ENCODE measurements around the gene ZYX.

Gene ZYX

DNA sequence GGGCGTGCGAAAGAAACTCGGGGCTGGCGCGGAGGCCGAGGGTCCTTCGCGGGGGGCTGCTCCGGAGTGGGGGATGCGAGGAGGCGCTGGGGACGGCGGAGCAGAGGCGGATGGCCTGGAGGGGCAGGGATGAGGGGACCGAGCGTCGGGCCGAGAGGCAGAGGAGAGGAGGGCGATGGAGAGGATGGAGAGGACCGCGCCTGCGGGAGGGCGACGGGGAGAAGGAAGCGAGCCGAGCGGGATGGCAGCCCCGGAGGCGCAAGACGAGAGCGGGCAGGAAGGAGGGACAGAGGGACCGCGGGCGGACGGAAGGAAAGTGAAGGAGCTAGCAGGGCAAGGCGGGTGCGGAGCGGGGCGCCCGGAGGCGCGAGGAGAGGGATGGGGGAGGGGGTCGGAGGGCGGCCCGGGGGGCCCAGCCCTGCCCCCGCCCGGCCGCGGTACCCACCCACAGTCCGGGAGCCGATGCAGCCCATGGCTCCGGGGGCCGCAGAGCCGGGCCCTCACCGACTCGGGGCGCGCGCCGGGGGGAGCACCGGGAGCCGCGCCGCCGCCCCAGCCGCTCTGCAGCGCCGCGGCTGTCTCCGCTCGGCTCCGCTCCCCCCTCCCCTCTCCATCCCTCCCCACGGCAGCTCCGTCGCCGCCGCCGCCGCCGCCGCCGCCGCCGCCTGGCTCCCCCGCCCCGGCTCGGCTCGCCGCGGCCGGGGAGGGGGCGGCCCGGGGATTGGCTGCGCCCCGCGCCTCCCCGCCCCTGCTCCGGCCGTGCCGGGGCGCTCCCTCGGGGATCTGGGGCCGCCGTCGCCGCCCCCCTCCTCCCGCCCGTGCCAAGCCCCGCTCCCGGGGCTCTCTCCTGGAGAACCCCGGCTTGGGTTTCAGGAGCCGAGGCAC lies 18.8 kb upstream of the ZYX start, which contains the start of gene FAM131B:
TSS of gene FAM131B (minus strand) at position 583 of the 885 bp plus-strand sequence. CDS start at position 473, 110 bp downstream.
- DNase-seq = peak; percentile 11

DNA sequence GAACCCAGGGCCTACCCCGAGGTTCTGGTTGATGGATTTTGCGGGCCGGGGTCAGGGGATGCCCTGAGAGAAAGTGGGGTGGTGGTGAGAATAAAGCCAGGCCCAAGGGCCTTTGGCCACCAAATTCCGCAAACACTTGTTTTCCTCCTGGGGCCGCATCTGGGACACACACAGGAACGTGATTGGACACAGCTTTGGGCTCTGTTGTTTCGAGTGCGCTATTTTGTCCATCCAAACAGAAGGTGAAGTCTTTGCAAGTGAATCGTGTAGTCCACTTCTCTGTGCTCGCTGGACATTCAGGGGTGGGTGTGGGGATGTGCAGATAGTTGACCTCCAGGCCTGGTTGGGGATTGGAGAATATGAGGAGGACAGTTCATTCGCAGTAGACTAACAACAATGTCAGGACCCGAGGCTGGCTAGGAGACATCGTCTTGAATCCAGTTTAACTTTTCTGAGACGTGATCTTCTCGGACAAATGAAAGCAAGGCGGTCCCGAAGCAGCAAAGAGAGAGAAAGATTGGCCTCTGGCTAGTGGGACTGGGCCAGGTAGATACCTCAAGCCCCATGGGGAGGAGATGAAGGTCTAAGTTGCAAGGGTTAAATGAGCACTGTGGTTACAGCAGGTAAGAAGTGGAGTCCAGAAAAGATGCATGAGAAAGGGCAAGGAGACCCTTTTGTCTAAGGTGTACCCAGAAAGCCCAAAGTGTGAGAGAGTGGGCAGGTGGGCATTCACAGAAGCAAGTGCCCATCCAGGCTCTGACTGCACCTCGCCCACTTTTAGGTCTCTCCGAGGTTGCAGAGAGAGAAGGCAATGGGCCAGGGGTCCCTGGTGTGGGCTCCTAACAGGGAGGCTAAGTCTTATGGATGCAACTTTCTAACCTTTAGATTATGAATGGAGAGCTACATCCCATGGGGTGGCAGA lies 17.9 kb upstream of the ZYX start:
- no peak for DNase-seq

DNA sequence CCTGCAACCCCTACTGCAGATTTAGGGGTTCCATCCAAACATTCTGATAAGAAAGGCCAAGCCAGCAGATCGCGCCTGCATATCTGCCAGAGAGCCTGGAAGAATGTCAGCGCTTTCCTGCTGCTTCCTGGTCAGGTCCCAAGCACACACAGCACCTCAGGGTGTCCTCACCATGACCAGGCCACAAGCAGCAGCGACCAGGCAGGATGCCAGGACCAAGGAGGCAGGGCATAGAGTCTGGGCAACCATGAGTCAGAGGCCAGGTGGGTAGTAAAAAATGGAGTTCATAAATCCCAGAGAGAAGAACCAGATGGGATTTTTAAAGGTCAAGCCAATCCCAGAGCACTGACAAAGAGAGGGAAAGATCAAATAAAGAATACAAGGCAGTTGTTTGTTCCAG lies 13.2 kb upstream of the ZYX start:
- no peak for DNase-seq

DNA sequence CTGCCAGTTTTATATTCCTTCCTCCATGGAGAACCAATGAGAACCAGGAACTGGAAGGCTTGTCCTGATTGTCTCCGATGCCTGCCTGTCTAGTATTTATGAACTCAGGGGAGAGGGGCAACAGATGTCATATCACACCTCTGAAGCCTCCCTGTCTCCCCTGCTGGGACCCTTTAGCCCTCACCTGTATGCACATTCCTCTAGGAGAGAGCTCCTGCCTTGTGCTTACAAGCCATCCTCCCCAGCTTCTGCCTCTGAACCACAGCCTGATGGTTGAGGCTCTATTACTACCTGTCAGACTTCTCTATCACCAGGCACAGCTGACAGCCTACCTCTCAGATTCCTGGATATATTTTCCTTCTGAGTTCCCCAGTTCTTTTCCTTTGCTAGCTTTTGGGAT lies 12.8 kb upstream of the ZYX start:
- DNase-seq = no peak

DNA sequence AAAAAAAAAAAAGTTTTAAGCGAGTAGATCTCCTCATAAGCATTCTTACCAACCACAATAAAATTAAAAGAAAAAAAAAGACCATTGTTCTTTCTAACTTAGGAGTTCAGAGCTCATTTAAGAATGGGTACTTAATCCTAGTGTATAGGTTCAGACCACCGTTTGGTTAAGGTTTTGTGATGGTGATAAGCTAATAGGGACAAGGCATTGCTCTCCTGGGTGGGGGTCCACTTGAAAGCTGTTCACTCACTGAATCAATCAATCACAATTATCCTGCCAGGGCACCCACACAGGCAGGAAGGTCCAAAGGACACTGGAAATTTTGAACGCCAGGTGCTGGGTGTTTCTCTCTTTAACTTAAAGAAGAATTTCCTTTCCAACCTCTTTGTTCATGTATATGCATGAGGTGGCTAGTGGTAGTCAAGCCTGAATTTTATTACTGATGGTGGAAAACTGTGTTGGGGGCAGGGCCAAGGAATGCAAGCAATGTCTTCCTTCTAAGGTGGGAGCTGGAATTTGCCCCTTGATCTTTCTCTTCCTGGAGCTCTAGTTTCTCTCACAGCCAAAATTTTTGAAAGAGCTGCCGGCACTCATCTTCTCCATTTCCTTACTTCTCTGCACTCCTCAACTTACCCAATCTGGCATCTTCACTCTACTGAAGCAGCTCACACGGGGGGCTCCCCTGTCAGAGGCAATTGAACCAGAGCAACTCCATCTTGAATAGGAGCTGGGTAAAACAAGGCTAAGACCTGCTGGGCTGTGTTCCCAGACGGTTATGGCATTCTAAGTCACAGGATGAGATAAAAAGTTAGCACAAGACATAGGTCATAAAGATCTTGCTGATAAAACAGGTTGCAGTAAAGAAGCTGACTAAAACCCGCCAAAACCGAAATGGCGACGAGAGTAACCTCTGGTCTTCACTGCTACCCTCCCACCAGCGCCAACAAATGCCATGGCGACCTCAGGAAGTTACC lies 11.2 kb upstream of the ZYX start:
- DNase-seq = no peak

DNA sequence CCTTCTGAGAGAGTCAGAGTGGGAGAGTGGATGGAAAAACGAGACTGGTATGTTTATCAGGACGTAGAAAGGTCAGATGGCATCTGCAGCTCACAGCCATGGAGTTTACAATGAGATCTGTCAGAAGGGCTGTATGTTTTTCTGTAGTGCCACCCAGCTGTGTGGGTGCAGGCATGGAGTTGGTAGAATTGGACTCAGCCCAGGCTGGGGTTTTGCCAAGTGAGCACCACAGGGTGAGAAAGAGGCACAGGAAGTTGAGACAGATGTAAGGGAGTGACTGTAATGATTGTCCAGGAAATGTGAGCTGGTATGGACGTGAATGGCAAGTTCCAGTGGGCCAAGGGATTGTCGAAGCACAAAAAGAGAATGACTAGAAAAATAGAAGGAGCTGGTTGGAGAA lies 9.1 kb upstream of the ZYX start:
- no peak for DNase-seq

DNA sequence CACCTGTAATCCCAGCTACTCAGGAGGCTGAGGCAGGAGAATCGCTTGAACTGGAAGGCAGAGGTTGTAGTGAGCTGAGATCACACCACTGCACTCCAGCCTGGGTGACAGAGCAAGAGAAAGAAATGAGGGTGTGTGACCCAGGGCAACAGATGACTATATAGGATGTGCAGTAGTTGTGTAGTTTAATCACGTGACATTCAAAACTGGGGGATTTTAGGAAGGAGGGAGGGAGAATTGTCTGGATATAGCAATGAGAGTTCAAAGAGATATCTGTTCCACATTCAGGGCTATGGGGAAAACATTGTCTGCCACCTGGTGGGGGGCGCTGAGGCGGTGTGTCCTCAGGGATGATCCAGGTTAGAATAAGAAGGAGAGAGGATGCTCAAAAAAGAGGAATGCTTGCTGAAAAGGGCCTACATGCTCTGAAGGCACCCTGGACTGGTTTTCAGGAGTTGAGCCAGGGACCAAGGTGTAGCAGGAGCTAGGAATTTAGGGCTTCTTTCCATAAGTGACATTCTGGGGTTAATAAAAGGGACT lies 7.8 kb upstream of the ZYX start:
- DNase-seq = no peak

DNA sequence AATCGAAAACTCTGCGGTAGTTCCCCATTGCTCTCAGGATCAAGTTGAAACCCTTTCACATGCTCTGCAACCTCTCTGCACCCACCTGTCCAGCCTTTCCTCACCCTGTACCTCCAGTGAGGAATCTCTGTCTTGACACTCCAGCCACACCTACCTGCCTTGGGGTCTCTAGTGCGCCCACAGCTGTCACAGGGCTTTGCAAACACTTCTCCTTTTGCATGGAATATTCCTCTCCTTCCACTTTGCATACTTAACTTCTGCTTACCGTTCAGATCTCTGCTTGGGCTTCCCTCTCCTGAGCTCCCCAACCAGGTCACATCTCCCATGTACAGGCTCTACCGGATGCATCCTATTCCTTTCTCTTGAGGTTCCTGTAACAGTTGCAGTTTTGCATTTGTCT lies 6.6 kb upstream of the ZYX start:
- DNase-seq = no peak

DNA sequence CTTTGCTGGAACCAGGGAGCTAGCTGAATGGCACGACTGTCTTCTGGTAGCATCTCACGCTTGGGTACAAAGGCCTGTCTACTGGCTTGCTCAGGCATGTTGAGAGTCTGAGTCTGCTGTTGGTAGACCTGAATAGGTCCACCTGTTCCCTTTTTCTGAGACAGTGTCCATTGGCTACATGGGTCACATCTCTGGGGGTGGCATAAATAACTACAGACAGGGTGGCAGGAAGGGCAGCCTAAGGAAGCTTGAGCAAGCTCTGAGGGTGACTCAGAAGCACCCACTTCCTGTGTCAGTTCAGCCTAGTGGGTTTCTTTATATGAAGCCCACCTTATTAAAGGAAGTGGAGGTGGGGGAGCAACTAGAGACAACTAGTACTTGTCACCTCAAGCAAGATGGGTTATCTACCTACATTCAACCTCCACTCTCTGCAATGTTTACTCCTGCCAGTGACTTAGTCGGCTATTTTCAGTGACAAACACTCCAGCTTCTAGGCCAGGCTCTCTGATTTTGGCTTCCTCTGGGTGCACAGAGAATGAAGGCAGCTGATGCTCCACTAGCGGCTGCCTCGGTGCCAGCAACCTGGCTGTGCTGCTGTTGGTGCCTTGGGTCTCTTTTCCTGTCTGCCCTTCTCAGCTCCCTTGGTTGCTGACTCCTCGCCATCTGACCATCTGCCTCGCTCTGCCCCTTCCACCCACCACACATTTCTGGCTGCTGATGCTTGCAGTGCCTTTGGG lies 5.7 kb upstream of the ZYX start:
- no peak for DNase-seq

DNA sequence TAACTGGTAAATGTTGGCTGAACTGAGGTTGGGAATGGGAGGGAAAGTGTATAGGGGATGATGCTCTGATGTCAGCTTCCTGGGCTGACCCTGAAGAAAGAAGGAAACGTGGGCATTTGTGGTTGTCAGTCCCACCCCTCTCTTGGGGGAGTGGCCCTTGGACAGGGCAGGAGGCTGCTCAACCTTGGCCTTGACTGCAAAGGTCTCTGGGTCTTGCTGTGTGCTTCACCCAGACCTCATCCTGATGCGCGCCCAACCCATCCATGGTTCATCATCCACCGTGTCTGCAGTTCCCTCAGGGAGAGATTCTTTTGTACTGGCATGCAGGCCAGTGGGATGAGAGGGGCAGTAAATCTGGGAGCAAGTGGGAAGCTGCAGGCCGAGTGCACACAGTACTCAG lies 4.7 kb upstream of the ZYX start:
- DNase-seq = no peak

DNA sequence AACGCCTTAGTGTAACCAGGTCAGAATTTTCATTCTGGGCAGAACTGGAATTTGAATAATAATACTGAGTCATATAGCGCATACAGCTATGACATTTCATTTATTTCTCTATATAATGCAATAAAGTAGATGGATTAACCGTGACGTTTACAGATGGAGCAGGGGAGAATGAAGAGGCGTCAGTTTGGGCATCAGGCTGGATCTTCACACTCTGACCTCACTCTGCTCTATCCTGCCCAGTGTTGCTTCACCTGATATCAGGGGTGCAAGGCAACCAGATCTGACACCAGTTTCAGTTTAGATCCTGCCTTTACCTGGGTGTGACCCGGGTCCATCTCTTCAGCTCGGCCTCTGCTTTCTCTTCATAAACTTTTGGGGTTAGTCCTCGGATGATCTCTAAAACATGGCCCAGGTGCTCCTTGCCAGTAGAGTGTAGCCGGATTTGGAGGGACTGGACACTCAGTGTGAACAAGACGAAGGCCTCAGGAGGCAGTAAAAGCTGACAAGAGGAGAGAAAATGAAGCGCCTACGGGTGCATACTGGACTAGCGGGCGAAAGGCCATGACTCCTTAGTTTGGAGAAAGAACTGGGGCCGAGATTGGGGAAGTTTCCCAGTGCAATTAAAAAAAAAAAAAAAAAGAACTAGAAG lies 1.4 kb upstream of the ZYX start:
- DNase-seq = no peak

DNA sequence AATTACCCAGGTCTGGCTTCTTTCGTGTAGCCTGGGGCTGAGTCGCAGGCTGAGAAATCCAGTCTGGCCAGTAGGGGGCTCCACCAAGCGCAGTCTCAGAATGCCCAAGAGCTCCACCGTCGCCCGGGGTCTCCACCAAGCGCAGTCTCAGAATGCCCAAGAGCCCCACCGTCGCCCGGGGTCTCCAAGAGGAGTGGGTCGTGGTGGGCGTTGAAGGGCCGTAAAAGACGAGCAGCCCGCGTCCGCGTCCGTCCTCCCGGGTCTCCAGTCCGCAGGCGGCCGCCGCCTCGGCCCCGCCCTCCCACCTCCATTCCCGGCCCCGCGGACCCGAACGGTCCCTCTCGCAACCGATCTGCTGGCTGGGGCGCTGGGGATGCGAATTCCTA lies 892 bp upstream of the ZYX start:
- DNase-seq = peak; percentile 70

DNA sequence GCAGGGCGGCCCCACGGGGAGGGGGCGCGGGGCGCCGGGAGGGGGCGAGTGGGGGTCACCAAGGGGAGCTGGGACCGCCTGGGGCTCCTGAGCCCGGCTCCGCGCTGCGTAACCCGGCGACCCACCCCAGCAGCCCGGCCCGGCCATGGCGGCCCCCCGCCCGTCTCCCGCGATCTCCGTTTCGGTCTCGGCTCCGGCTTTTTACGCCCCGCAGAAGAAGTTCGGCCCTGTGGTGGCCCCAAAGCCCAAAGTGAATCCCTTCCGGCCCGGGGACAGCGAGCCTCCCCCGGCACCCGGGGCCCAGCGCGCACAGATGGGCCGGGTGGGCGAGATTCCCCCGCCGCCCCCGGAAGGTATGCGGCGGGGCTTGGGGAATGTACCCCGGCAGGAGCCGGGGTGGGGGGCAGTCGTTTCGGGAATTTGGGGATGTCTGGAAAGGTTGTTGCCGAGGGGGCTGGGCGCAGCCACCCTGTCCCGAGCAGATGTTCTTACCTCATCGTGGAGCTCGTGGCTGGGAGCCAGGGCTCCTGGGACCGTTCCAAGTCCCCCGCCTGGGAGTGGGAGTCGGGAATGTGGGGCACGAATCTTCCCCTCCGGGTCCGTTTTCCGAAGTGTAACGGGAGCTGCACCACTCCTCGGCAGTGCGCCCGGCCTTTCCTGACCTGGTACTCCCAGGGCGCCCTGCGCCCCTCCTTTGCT lies 431 bp downstream of the ZYX start:
- peak; percentile 52 for DNase-seq

DNA sequence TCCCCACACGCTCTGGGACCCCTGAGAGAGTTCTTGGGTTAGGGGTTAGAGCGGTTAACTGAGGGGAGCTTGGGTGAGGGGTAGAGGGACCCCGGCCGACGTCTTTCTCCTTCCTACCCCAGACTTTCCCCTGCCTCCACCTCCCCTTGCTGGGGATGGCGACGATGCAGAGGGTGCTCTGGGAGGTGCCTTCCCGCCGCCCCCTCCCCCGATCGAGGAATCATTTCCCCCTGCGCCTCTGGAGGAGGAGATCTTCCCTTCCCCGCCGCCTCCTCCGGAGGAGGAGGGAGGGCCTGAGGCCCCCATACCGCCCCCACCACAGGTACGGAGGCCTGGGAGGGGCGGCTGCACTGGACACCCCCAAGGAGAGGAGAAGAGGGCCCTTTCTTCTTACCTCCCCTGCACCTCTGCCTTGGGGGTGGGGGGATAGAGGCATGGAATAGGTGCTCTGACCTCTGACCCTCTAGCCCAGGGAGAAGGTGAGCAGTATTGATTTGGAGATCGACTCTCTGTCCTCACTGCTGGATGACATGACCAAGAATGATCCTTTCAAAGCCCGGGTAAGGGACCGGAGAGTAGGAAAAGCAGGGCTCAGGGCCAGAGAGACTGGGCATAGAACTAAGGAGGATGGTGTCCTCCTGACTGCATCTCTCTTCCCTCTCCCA lies 1.1 kb downstream of the ZYX start:
- DNase-seq = no peak

DNA sequence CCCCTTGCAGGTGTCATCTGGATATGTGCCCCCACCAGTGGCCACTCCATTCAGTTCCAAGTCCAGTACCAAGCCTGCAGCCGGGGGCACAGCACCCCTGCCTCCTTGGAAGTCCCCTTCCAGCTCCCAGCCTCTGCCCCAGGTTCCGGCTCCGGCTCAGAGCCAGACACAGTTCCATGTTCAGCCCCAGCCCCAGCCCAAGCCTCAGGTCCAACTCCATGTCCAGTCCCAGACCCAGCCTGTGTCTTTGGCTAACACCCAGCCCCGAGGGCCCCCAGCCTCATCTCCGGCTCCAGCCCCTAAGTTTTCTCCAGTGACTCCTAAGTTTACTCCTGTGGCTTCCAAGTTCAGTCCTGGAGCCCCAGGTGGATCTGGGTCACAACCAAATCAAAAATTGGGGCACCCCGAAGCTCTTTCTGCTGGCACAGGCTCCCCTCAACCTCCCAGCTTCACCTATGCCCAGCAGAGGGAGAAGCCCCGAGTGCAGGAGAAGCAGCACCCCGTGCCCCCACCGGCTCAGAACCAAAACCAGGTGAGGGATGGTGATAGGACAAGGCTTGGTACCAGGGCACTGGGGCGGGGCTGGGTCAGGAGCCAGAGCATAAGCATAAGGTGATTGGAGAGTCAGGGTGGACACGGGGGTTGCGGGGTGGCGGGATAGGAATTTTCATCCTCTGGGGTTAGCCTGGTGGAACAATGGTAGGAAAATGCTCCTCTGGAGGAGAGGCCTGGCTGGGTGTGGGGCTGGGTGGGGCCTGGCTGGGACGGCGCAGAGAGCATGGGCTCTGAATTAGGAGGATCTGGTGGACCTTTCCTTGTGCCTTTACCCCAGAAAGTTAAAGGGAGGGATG lies 1.9 kb downstream of the ZYX start:
- DNase-seq = no peak

DNA sequence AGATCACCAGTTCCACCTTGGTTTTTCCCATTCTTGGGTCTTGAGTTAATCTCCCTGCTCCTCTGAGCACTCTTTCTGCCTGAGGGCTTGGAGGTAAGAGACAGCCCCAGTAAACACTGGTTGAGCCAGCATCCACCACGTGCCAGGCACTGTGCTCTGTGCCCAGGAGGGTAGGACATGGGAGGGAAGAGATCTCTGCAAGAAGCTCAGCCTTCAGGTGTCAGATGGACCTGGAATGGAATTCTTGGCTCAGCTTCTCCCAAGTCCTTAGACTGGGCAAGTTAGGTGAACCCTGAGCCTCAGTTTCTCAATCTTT lies 2.5 kb downstream of the ZYX start:
- DNase-seq = no peak

DNA sequence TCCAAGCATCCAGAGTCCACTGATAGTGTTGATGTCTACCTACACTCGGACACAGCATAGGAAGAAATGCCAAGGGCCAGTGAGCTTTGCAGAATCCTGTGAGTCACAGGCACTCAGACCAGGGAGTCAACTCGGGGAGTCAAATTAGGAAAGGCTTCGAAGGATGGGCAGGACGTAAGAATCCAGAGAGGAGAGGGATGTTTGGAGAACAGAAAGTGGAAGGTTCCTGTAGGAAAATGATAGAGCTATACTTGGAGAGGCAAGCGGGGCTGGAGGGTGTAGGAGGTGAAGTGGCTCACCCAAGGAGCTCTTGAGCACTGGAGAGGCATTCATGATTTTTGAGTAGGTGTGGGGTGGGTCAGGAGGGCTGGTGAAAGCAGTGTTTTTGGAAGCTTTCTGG lies 3.0 kb downstream of the ZYX start:
- no peak for DNase-seq

DNA sequence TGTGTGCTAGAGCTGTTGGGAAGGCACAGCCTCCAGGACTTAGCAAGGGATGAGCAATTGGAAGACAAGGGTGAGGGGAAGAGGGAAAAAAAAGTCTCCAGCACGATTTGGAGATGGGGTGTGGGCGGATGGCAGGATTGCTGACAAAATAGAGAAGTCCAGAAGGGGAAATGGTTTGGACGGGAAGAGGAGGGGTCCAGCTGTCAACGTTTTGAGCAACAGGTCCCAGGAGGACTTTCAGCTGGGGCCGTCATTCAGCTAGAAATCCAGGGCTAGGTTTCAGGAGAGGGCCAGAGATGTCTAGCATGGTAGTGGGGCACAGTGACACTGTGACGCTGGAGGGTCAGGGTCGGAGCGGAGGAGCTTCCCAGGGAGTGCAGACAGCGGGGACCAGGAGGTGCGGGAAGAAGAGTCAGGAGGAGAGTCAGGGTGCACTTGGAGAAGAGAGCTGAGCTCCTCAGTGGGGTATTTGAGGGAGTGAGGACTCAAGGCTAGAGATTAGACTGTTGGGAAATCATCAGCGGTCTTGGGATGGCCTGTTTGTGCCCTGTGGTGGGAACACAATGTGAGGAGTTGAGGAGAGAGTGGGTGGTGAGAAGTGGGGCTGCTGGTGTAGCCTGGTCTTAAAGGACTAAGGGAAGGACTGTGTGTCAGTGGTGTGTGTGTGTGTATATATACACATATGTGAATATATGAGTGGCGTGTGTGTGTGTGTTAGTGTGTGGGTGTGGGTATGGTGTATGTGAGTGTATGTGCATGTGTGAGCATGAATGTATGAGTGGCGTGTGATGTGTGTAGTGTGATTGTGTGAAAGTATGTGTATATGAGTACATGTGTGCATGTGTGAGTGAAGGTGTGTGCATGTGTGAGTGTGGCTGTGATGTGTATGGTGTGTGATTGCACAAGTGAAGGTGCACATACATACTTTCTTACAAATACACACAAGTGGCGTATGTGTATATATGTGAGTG lies 3.8 kb downstream of the ZYX start:
- DNase-seq = no peak

Data from NCI-H1105 treated with DMSO at 0.1 percent for 48 hours (cell line).